ELR (cell line): ENCODE results near the gene DIAPH2.
"Not testable (repeated sequence)": the region's sequence is repeated elsewhere in the genome, so short reads cannot be mapped to it uniquely, and the experiment has no call there.

Source experiments
- DNase-seq: peaks from one replicate; pipeline ENCODE4 v3.0.0-alpha.2; 2015; ENCODE audit warnings: low read depth

DIAPH2 gene

DNA sequence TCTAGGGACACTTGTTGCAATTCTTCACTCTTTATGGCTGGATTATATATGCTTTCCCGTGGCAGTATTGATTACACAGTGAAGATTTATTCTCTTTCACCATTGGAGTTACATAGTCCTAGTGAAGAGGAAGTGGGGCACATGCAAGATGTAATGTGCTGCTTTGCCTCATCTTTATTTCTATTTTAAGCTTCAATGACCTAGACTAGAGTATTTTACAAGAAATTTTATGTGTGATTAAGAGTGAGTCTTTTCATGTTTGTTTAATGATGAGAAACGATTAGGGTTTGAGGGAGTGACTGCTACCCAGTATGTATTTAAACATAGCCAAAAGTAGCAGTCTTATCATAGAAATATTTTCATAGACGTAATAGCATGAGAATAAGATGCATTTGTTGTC is 30.8 kb downstream of the DIAPH2 start:
- peak; percentile 27 for DNase-seq

DNA sequence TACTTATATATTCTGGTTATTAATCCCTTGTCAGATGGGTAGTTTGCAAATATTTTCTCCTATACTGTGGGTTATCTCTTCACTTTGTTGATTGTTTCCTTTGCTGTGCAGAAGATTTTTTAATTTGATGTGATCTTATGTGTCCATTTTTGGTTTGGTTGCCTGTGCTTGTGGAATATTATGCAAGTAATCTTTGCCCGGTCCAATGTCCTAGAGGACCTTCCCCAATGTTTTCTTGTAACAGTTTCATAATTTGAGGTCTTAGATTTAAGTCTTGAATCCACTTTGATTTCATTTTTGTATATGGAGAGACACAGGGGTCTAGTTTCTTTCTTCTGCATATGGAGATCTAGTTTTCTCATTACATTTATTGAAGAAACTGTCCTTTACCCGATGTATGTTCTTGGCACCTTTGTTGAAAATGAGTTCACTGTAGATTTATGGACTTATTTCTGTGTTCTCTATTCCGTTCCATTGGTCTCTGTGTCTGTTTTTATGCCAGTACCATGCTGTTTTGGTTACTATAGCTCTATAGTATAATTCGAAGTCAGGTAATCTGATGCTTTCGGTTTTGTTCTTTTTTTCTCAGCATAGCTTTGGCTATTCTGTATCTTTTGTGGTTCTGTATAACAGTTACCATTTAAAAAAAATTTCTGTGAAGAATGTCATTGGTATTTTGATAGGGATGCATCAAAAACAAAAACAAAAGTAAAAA is 34.7 kb downstream of the DIAPH2 start:
- no peak for DNase-seq

DNA sequence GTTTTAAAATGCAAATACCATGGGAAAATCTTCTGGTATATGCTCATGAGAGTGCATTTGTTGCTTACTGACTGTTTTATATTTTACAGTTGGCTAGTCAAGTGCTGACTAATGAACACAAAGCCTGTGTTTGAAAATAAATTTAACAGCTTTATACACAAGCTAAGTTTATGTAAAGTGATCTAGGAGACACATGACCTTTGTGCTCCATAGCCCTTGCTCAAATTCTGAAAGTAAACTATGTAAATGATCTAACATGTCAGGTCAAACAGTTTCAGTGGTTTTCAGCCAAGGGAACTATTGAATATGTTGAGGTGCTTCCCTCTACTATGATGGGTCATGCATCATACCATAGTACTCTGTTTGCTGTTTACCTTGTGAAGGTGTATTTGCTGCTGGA is 36.7 kb downstream of the DIAPH2 start:
- DNase-seq, result no peak

DNA sequence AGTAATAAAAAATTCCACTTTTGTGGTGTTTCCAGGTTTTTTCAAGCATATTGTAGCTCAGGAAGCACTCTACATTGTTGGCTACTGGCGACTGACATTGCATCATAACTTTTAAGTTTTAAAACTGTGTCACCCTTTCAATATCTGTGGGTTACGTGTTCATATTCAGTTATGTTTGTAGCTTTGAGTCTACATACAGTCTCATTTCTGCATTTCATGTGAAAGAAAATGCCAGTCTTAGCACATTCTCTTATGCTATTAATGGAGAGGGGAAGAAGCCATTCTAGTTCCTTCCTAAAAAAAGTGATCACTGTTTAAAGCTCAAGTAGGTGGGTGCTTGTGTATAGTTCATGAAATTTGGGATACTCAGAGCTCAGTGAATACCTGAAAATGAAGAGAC is 38.1 kb downstream of the DIAPH2 start:
- DNase-seq, result no peak

DNA sequence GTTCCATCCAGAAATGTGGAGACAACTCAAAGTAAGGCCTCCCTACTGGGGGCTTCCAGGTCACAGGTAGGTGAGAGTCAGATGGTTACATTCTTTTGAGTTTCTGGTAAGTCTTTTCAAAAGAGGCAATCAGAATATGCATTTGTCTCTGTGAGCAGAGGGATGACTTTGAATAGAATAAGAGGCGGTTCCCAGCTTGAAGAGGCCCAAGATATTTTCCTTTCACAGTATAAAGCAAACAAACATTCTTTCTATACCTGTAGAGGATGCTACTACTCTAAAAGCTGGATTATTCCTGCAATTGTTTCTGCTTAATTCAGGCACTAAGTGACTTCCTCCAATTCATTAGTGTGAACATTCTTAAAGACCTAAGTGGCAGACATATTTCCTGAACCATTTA is 44.4 kb downstream of the DIAPH2 start:
- no peak for DNase-seq

DNA sequence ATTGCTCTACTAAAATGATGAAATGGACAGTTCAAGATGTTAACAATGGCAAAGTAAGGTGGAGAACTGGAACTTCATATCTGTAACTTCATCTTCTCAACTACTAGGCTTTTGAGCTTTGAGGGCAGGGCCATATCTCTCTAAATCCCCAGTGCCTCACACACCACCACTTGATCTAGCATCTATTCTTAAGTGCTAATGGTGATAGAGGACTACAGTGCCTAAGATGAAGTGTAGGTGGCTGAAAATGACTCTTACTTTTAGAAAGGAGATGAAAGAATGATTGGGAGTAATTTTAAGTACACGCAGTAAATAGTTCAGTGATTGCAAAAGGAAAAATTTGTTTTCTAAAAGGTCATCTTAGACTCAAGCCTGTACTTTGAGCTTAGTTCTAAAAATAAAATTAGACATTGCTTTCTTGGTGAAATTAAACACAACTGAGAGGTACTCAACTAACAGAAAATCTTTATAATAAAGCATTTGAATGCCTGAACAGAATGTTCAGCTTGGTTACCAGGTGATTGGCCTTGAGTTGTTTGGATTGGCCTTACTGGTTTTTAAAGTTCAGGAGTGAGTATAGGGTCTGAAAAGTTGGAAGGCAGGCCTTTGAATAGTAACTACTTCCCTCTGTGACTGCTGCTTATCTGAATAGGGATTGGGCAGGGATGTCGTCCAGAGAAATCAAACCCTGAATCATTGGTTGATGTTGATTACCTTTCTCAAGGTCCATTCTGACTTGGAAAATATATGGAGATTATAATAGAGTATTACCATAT is 45.4 kb downstream of the DIAPH2 start:
- no peak for DNase-seq

DNA sequence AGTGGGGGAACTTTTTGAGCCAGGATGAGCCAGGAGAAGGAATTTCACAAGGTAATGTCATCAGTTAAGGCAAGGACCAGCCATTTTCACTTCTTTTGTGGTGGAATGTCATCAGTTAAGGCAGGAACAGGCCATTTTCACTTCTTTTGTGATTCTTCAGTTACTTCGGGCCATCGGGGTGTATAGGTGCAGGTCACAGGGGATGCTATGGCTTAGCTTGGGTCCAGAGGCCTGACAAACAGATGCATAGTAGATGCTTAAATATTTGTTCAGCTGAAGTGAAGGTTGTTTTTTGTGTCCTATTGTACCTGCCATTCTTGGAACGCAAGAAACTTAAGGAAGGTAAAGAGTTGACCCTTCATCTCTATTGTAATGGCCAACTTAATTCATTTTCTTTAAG is 46.4 kb downstream of the DIAPH2 start:
- DNase-seq, result not testable (repeated sequence)

DNA sequence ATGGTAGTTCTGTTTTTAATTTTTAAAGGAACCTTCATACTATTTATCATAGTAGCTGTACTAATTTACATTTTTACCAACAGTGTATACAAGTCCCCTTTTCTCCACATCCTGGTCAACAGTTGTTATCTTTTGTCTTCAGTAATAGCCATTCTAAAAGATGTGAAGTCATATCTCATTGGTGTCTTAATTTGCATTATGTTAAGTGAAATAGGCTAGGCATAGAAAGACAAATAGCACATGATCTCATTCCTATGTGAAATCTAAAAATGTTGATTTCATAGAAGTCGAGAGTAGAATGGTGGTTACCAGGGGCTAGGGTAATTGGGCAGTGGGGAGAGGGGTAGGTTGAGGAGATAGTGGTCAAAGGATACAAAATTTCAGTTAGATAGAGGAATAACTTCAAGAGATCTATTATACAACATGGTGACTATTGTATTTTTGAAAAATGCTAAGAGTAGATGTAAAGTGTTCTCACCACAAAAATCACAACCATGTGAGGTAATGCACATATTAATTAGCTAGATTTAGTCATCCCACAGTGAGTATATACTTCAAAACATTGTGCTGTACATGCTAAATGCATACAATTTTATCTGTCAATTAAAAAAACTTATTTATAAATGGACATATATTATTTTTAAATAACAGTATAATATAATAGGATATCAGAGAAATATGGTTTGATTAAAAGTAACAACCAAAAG is 58.9 kb downstream of the DIAPH2 start:
- DNase-seq, result no peak

DNA sequence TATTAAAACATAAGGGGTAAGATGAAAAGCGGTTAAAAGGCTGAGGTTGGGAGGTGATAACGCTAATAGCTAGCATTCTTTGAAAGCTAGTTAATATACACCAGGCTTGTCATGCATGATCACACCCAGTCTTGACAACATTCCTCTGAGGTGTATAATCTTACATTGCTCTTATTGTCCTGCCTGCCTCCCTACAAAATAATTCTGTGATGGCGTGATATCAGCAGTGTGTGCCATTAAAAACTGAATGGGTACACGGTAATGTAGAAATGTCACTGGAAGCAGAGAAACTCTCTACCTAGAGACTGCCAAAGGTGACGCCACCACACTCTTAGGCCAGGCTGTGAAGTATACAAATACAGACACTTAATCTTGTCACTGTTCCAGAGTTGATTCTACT is 68.1 kb downstream of the DIAPH2 start:
- no peak for DNase-seq

DNA sequence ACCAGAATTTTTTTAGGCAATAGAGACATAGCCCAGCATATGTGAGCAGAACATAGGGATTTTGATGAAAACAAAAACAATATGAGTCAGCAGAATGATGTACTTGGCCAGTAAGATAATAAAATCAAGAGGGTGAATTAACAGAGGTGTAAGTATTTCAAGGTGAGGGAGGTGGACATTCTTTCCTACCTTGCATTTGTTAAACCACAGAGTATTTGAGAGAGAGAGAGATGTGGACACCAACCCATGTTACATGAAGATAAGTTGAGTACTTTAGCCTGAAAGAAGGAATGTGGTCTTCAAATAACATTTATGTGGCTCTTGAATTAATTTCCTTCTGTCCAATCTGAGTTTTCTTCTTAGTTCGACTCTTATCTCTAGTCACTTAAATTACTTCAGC is 68.6 kb downstream of the DIAPH2 start:
- no peak for DNase-seq

DNA sequence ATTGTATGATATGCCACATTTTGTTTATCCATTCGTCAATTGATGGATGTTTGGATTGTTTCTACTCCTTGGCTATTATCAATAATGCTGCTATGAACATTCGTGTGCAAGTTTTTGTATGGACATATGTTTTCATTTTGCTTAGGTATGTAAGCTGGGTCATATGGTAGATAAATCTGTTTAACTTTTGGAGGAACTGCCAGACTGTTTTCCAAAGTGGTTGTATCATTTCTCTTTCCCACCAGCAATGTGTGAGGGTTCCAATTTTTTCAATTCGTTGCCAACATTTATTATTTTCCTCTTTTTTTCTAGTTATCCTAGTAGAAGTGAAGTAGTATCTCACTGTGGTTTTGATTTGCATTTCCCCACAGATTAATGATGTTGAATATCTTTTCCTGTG is 71.8 kb downstream of the DIAPH2 start:
- no peak for DNase-seq

DNA sequence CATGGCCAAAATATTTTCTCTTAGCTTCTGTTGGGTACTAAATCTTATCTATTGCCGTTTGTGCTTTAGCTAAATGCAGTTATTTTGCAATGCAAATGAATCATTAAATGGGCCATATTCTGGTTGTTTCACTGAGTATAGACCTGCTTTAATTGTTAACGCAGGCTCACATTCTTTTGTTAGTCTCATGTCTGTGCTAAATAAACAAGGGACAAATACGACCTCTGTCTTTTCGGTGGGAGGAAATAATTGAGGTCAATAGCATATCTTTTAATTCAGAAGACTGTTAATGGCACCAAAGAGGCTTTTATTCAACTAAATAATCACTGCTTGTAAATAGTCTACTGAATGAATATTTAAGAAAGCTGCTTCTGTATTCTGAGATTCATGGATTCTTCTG is 76.9 kb downstream of the DIAPH2 start:
- DNase-seq, result no peak

DNA sequence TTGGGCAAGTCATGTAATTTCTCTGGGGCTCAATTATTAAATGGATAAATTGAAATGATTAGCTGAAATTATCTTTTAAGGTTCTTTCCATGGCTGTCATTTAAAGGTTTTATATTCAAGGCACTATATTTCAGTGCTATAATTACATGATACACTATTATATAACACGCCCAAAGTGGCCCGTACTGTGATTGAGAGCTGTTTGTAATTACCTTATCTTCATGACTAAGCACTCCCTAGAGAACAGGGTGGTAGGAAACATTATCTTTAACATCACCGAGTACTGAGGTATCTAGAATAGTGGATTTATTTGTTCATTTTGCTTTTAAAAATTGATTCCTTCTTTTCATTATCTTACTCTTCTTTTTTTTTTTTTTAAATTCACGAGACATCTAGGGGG is 79.0 kb downstream of the DIAPH2 start:
- no peak for DNase-seq

DNA sequence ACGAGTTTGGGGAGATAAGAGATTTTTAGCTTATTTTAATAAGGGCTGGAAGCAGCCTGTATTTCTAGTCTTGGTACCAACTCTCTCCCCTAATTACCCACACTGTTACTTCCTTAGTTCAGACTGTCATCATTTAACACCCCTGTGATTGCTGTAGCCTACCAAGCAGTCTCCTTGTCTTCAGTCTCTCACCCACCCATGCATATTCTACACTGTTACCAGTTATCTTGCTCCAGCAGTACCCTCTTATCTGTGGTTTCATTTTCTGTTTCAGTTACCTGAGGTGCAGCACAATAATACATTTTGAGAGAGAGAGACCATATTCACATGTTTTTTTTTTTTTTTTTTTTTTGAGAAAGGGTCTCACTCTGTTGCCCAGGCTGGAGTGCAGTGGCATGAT is 80.2 kb downstream of the DIAPH2 start:
- DNase-seq, result no peak

DNA sequence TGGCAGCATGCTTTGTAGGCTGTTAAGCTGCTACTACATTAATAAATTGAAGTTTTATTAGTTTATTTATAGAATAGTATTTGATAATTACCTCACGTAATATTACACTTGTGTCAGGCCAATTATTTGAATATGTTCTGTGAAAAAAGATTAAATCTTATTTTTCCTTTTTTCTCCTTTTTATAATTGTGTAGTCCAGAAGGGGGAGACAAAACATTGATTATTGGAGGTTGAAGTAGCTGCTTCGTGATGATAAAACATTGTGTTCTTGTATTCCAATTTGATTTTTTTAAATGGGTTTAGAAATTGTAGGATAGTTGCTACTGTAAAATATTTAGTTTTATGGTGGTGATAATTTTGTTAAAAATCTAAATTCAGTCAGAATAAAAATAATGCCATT is 85.7 kb downstream of the DIAPH2 start:
- peak; percentile 40 for DNase-seq

DNA sequence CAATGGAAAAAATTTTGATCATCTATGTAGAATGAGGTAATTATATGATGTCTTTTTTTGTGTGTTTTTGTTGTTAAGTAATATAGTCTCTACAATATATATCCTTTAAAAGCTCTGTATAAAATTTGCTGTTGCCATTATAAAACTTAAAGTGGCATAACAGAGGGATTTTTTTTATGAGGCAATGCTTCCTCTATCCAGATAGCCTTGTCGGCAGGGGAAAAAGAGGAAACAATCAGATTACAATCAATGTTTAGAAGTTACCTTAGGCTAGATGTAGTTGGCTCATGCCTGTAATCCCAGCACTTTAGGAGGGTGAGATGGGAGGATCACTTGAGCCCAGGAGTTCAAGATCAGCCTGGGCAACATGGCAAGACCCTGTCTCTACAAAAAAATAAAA is 86.8 kb downstream of the DIAPH2 start:
- no peak for DNase-seq

DNA sequence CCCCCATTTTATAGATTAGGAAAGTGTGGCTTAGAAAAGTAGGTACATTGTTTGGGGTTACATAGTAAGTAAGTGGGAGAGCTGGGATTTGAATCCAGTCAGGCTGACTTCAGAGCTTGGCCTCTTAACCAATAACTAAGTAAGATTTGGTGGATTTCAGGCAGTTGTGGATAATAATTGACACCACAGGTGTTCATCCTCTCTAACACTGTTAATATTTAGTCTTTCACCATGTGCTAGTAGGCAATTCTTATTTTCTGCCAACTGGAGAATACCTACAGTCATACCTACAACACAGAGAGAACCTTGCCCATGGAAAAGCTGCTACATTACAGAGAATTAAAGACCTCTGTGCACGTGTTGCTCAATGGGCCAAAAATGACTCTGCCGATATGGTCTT is 89.5 kb downstream of the DIAPH2 start:
- DNase-seq, result no peak

DNA sequence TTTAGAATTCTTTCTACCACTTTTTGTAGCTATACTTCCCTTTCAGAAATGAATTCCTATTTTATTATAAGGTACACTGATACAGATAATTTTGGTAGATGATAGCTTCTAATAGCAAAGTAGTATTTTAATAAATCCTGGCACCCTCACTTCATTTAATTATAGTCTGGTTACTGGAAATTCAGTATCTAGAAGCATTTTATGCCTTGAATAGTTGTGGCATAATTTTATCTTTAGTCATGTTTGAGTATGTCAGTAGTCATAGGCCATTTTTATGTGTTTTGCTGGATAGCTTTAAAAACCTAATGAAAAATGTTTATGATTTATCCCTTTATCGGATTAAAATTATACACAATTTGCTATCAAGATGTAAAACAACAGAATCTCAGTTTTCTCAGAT is 92.3 kb downstream of the DIAPH2 start:
- peak; percentile 56 for DNase-seq

DNA sequence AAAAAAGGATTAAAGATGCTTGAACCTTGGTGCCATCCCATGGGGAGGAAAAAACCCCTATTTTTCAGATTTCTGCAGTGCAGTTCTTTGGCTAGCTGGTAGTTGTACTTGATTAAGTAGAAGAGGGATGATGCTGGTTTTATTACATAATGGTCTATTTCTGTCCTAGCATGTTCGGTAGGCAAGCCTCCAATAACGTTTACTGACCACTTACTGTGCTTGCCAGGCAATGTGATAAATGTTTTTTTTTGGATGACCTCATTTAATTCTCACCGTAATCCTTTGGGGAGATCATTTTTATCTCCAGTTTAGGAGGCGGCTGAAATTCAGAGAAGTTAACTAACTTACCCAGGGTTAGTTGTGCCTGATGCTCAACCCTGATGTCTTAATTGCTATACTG is 106.9 kb downstream of the DIAPH2 start:
- no peak for DNase-seq

DNA sequence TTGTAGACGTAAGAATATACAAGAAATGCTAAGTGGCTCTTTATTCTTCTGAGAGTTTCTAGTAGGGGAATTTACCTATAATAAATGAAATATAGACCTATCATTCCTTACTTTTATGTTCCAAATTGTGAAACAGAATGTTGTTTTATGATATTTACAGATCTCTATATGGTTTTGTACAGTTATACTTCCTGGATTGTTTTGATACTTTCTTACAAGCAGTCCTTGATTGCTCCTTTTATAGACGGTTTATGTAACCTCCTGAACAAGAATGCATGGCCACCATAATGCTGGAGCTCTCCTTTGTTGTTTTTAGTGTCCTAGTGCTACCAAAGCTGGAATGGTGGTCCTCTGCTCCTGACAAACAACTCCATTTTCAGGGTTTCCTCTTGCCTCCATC is 107.4 kb downstream of the DIAPH2 start:
- DNase-seq, result no peak

DNA sequence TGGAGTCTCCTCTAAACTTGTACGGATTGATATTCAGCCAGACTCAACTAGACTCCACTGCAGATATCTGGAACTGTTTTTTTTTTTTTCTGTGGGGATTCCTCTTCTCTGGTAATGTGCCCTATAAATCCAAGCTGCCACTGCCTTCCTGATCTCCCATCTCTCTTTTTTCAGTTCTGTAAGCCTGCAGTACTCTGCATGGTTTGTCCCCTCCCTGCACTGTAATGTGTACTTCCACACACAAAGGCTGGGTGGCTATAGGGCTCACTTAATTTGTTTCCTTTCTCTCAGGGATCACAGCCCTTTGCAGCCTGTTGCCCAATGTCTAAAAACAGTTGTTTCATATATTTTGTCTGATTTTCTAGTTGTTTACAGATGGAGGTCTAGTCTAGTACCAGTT is 114.3 kb downstream of the DIAPH2 start:
- DNase-seq, result no peak

DNA sequence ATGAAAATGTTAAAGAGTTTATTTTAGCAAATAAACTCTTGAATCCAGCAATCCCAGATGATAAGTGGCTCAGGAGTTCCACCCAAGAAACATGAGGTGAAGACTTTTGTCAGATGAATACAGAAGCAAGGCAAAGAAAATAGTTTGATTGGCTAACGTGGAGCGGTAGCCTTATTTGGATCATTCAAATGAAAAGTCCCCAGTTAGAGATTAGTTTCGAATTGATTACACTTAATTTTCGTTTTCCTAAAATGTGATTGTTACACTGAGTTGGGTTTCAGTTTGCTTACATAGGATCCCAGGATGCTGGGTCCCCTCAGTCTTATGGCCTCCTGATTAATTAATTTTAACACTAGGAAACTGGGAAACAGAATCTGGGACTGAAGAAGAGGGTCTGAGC is 122.7 kb downstream of the DIAPH2 start:
- no peak for DNase-seq

DNA sequence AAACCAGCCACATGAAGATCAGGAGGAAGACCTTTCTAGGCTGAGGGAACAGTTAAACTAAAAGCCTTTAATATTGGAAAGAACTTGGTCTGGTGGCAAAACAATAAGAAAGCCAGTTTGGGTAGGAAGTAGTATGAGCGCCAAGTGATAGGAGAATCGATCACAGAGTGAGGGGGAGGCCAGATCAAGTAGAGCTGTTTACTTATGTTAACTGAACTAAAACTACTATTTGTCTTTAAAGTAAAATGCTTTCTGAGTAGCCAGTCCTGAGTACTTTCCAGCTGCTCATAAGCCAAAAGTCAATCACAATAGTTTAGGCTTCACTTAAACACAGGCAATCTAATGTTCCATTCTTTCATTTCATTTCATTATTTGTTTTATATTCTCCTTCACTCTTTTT is 136.3 kb downstream of the DIAPH2 start:
- no peak for DNase-seq
